ENCODE data around the gene RETREG2. TPM values are rescaled to one million over a fixed set of nuclear protein-coding genes. Genes with fewer than 3 reads are reported as not detected.

RETREG2 gene
- total RNA-seq = 10 to 100 TPM; 77.0 to 81.9 (median 79.0) TPM
- total RNA-seq (2013) = 59.3 TPM

GRCh38 chr2:219177552-219178376 lies at the start of gene RETREG2:
RETREG2 (plus strand) TSS chr2:219178275; CDS start chr2:219178353, 78 bp downstream.
- Mint-ChIP-seq H3K4me3 (peak within 1 kb of the TSS; percentile 97), H3K4me1 (peaks cover 47 to 67% of the 10 kb centered on the region in 2 donors), H3K36me3 (peaks cover 9% of the 10 kb centered on the region), H3K27ac (peak within 1 kb of the TSS; percentile 99 to 100), H3K27me3 (ENCODE audit: low read depth in 2 of 2) (no peaks in the 10 kb centered on the region), H3K9me3 (no peaks in the 10 kb centered on the region)
- WGBS (ENCODE audit: insufficient coverage) = under 1% methylated on average over 65 of the region's 67 CpGs
- intact Hi-C loops (cut with micrococcal nuclease) = loop anchor here (1.0 to 10.0 kb wide), 6 partner anchors 17 to 280 kb away; partner anchors contain the start of genes DNAJB2, DNPEP, NHEJ1 and ZFAND2B
- ATAC-seq (peak; percentile 57 to 71 (median 63)), DNase-seq (peak; percentile 79 to 96)
- Histone ChIP-seq H3K4me3 (ENCODE audit: low read length) (peak within 1 kb of the TSS; percentile 61), H3K27ac (ENCODE audit: low read length) (peak within 1 kb of the TSS; percentile 98), H3K27me3 (ENCODE audit: control insufficient read depth, insufficient read depth, low read length) (no peaks in the 10 kb centered on the region), H3K36me3 (ENCODE audit: control insufficient read depth, insufficient read depth, low read length) (peaks cover 56% of the 10 kb centered on the region), H3K9me3 (ENCODE audit: control insufficient read depth, insufficient read depth, low read length) (no peaks in the 10 kb centered on the region), H3K4me1 (ENCODE audit: control insufficient read depth, insufficient read depth, low read length) (peaks cover 43% of the 10 kb centered on the region)
- TF ChIP-seq CTCF (IDR thresholded peaks at IDR 0.05) = peak; percentile 38

GRCh38 chr2:219128396-219128795 lies 49.7 kb upstream of the RETREG2 start:
- intact Hi-C loops (cut with micrococcal nuclease) = no loop called here
- no peaks in the 10 kb centered on the region for H3K36me3 ChIP-seq (ENCODE audit: control insufficient read depth, insufficient read depth, low read length)
- Mint-ChIP-seq H3K4me1 (peaks cover 48 to 49% of the 10 kb centered on the region in 2 donors), H3K9me3 (no peaks in the 10 kb centered on the region), H3K4me3 (no peak overlapping the region), H3K27ac (no peak overlapping the region), H3K27me3 (ENCODE audit: low read depth in 2 of 2) (no peaks in the 10 kb centered on the region), H3K36me3 (no peaks in the 10 kb centered on the region)
- no peak overlapping the region for H3K4me3 ChIP-seq (ENCODE audit: low read length)
- no peaks in the 10 kb centered on the region for H3K9me3 ChIP-seq (ENCODE audit: control insufficient read depth, insufficient read depth, low read length)
- WGBS (ENCODE audit: insufficient coverage) = 70% methylated on average over 7 of the region's 7 CpGs
- no peaks in the 10 kb centered on the region for H3K27me3 ChIP-seq (ENCODE audit: control insufficient read depth, insufficient read depth, low read length)
- H3K4me1 ChIP-seq (ENCODE audit: control insufficient read depth, insufficient read depth, low read length) = peaks cover 23% of the 10 kb centered on the region
- no peak overlapping the region for H3K27ac ChIP-seq (ENCODE audit: low read length)
- TF ChIP-seq CTCF (IDR thresholded peaks at IDR 0.05) = no peak
- ATAC-seq (no peak), DNase-seq (no peak)

- H3K9me3 ChIP-seq (ENCODE audit: control insufficient read depth, insufficient read depth, low read length) = no peaks in the 10 kb centered on the region
- H3K4me3 ChIP-seq (ENCODE audit: low read length) = no peak overlapping the region
- Mint-ChIP-seq H3K4me1 (peaks cover 37 to 38% of the 10 kb centered on the region in 2 donors), H3K4me3 (no peak overlapping the region), H3K27ac (no peak overlapping the region), H3K27me3 (ENCODE audit: low read depth in 2 of 2) (no peaks in the 10 kb centered on the region), H3K36me3 (no peaks in the 10 kb centered on the region), H3K9me3 (no peaks in the 10 kb centered on the region)
- ATAC-seq = no peak
- H3K27me3 ChIP-seq (ENCODE audit: control insufficient read depth, insufficient read depth, low read length) = no peaks in the 10 kb centered on the region
- TF ChIP-seq CTCF (IDR thresholded peaks at IDR 0.05) = no peak
- H3K36me3 ChIP-seq (ENCODE audit: control insufficient read depth, insufficient read depth, low read length) = no peaks in the 10 kb centered on the region
- DNase-seq = no peak
- WGBS (ENCODE audit: insufficient coverage) = 97% methylated on average over 14 of the region's 16 CpGs
- no peak overlapping the region for H3K27ac ChIP-seq (ENCODE audit: low read length)
- intact Hi-C loops (cut with micrococcal nuclease) = no loop called here
- peaks cover 11% of the 10 kb centered on the region for H3K4me1 ChIP-seq (ENCODE audit: control insufficient read depth, insufficient read depth, low read length)
Observed at GRCh38 chr2:219129589-219129988, 48.5 kb upstream of the RETREG2 start.
